GM19463 (cell line): ENCODE measurements around the gene OR2V1.

Source experiments
- ATAC-seq: cut with Tn5 transposase; IDR thresholded peaks from one replicate; pipeline ENCODE4 v1.9.1; 2021; ENCODE audit warnings: mild to moderate bottlenecking, moderate library complexity; ENCODE audit not compliant: unreplicated experiment

OR2V1 gene

DNA sequence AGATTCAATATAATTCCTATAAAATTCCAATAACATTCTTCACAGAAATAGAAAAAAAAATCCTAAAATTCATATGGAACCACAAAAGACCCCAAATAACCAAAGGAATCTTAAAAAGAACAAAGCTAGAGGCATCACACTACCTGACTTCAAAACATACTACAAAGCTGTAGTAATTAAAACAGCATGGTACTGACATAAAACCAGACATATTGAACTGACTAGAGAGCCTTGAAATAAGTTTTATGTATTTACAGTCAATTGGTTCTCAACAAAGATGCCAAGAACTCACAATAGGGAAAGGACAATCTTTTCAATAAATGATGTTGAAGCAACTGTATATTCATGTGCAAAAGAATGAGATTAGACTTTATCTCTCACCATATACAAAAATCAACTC, 54.0 kb downstream of the OR2V1 start:
- ATAC-seq = no peak
